ENCODE results near the gene SLC4A8. TPM values are rescaled to one million over a fixed set of nuclear protein-coding genes. Genes with fewer than 3 reads are reported as not detected.

Gene SLC4A8
- total RNA-seq, 2 donors from 2014 or later: 0.28 to 1.1 TPM

GRCh38 chr12:51392556-51393237, 31.9 kb upstream of the SLC4A8 start:
- peak overlapping the region in 1 of 2 donors; percentile 60 for H3K4me3 ChIP-seq
- no peaks in the 10 kb centered on the region for H3K9me3 ChIP-seq
- H3K36me3 ChIP-seq: no peaks in the 10 kb centered on the region
- no peak for TF ChIP-seq CTCF (IDR thresholded peaks at IDR 0.05)
- peaks cover 0 to 17% of the 10 kb centered on the region in 2 donors for H3K4me1 ChIP-seq
- H3K27ac ChIP-seq: no peak overlapping the region
- peaks cover 0 to 10% of the 10 kb centered on the region in 2 donors for H3K27me3 ChIP-seq
- no peak for DNase-seq (ENCODE audit: low spot score)

GRCh38 chr12:51393676-51394545, 30.7 kb upstream of the SLC4A8 start:
- DNase-seq (ENCODE audit: low spot score): no peak
- H3K36me3 ChIP-seq: no peaks in the 10 kb centered on the region
- H3K27me3 ChIP-seq: peaks cover 0 to 10% of the 10 kb centered on the region in 2 donors
- H3K4me3 ChIP-seq: no peak overlapping the region
- H3K9me3 ChIP-seq: no peaks in the 10 kb centered on the region
- peak overlapping the region in 1 of 2 donors; percentile 11 for H3K27ac ChIP-seq
- H3K4me1 ChIP-seq: peaks cover 0 to 17% of the 10 kb centered on the region in 2 donors
- no peak for TF ChIP-seq CTCF (IDR thresholded peaks at IDR 0.05)

GRCh38 chr12:51395283-51396230, 29.1 kb upstream of the SLC4A8 start:
- Histone ChIP-seq H3K4me1 (peaks cover 0 to 16% of the 10 kb centered on the region in 2 donors), H3K27ac (no peak overlapping the region), H3K4me3 (no peak overlapping the region), H3K36me3 (no peaks in the 10 kb centered on the region), H3K9me3 (no peaks in the 10 kb centered on the region), H3K27me3 (peaks cover 0 to 10% of the 10 kb centered on the region in 2 donors)
- no peak for TF ChIP-seq CTCF (IDR thresholded peaks at IDR 0.05)
- no peak for DNase-seq (ENCODE audit: low spot score)

GRCh38 chr12:51397670-51398069, 27.0 kb upstream of the SLC4A8 start:
- H3K27ac ChIP-seq: no peak overlapping the region
- no peaks in the 10 kb centered on the region for H3K36me3 ChIP-seq
- H3K27me3 ChIP-seq: no peaks in the 10 kb centered on the region
- no peak for DNase-seq (ENCODE audit: low spot score)
- no peaks in the 10 kb centered on the region for H3K4me1 ChIP-seq
- TF ChIP-seq CTCF (IDR thresholded peaks at IDR 0.05): no peak
- no peak overlapping the region for H3K4me3 ChIP-seq
- H3K9me3 ChIP-seq: no peaks in the 10 kb centered on the region

- no peak for TF ChIP-seq CTCF (IDR thresholded peaks at IDR 0.05)
- Histone ChIP-seq H3K27ac (no peak overlapping the region), H3K36me3 (no peaks in the 10 kb centered on the region), H3K9me3 (no peaks in the 10 kb centered on the region), H3K4me3 (no peak overlapping the region), H3K4me1 (no peaks in the 10 kb centered on the region), H3K27me3 (no peaks in the 10 kb centered on the region)
- peak; percentile 13 for DNase-seq (ENCODE audit: low spot score)
These were observed 24.7 kb upstream of the SLC4A8 start for GRCh38 chr12:51399891-51400290.

Measured in right atrium auricular region (tissue), 2 donors.